HG02798 (cell line): ENCODE measurements around the gene CTRB2.
"Not testable (repeated sequence)": the region's sequence is repeated elsewhere in the genome, so short reads cannot be mapped to it uniquely, and the experiment has no call there.

Source experiments
- ATAC-seq: cut with Tn5 transposase; IDR thresholded peaks from one replicate; pipeline ENCODE4 v1.9.1; 2021; ENCODE audit warnings: mild to moderate bottlenecking; ENCODE audit not compliant: unreplicated experiment, poor library complexity

CTRB2 gene

GRCh38 chr16:75208861-75209505, 2.0 kb upstream of the CTRB2 start:
- ATAC-seq, result no peak

DNA sequence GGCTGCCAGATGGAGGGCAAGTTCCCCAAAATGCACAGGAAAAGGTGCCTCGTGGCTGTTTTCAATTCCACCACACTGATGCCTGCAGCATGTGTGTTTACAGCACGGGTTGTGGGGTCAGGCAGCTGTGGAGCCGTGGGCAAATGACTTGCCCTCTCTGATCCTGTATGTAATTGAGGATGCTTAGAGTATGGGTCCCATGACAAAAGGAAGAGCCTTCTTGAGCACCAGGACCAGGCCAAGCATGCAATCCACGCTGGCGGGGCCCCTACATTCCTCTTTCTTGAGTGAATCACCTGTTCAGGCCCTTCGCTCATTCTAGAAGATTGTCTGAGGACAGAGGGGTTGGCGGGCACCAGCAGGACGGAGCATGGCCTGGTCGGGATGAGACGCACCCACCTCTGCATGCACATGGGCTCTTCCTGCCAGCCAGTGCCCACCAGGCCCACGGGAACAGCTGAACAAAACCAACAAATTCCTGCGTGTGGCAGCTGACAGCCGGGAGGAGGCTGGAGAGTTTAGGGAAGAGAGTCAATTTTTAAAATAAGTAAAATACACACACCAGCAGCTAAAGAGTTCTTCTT, 1.4 kb upstream of the CTRB2 start:
- no peak for ATAC-seq

- no peak for ATAC-seq
These were observed 870 bp upstream of the CTRB2 start for GRCh38 chr16:75207831-75208230.

GRCh38 chr16:75205961-75206748, 806 bp downstream of the CTRB2 start:
- not testable (repeated sequence) for ATAC-seq

DNA sequence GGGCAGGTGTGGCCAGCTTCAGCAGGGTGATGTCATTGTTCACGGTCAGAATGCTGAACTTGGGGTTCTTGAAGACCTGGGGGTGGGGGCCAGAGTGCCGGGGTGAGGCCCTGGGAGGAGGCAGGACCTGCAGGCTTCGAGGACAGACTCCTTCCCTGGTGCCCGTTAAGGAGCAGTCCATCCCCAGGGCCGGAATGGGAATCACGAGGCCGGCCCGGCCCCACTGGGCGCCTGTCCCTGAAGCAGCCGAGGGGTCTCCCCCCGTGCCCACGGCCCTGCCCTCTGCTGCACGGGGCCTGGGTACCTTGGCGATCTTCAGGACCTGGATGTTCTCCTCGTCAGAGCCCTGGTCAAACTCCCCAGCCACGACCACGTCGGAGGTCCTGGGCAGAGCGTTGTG, 1.5 kb downstream of the CTRB2 start:
- ATAC-seq, result not testable (repeated sequence)

DNA sequence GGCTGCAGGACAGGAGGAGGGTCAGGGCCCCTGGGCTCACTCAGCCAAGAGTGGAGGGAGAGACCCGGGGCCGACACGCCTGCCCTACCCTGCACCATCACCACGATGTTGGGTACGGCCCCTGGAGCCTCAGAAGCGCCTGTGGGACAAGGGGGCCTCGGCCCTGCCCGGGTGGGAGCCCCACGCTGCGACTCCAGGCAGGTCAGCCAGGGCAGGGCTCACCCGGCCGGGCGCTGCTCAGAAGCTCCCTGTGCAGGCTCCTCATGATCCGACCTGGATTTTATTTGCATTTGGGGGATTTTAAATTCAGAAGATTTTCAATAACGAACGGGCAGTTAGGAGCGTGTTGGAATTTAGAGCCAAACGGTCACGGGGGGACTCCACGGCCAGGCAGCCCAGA, 2.1 kb downstream of the CTRB2 start:
- ATAC-seq, result not testable (repeated sequence)

DNA sequence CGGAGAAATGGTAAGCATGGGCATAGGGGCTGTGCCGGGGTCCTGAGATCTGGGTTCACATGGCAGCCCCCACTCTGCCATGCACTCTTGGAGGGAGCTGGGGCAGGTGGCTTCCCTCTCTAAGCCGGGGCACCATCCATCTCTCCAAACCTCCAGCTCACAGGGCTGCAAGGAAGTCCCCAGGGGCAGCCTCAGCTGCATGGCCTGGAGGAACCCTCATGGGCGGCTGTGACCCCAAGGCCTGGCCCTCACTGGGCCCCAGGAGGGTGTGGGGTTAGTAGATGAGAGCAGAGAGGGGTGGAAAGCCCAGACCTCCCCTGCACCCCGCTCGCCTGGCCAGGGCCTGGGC, 2.6 kb downstream of the CTRB2 start:
- no peak for ATAC-seq

DNA sequence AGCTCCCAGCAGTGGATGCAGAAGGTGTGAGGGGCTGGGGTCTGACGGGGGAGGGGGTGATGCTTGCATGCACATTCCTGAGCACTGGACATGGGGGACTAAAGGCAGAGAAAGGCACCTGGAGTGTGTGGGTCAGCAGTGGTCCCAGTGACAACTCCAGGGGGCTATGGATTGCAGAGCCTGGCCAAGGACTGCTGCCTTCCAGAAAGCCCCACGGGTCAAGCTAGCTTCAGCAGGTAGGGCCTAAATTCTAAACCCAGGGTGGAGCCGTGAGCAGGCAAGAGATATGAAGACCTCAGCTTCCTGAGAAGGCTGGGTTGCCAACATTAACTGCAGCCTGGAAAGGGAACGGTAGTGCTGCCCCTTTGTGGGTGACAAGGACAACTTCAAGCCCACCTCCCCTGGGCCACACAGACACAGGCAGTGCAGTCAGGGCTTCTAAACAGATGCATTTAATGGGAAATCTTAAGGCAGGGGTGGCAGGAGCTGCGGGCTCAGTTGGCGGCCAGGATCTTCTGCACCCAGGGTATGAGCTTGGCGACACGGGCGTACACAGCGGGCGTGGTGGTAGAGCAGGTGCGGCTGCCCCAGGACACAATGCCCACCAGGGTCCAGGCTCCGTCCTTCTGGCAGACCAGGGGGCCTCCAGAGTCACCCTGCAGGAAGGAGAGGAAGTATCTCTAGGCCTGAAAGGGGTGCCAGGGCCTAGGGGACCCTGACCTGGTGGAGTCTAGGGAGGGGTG, 3.1 kb downstream of the CTRB2 start:
- ATAC-seq, result no peak

DNA sequence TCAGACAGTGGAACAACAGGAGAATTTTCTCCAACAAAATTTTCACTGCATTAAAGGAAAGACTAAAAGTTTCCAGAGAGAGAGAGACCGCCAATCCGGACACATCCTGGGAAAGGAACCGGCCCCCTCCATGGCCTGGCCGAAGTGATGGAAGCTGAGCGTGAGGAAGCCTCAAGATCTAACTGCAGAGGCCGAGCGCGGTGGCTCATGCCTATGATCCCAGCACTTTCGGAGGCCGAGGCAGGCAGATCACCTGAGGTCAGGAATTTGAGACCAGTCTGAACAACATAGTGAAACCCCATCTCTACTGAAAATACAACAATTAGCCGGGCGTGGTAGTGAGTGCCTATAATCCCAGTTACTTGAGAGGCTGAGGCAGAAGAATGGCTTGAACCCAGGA, 3.9 kb downstream of the CTRB2 start:
- ATAC-seq, result no peak

- ATAC-seq, result no peak
These were observed 4.8 kb downstream of the CTRB2 start for GRCh38 chr16:75202069-75202590.

DNA sequence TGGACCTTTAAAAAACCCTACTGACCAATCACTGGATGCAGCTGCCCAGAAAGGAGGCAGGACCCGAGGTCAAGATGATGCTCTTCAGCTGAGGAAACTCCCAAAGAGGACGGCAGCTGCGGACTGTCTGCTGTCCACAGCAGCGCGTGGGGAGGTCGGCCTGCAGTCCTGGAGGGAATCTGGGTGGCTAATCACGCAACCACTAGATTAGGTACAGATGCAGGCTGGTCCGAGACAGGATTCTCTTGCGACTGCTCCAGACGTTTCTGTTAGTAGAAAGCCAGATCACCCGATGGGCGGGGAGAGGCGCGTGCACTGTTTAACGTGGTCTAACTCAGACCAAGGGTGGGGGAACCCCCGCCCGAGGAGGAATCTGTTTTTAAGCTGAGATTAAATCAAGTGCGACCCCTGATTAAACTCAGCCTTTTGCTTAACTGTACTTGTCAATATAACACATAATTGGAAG, 8.8 kb downstream of the CTRB2 start:
- ATAC-seq, result no peak

DNA sequence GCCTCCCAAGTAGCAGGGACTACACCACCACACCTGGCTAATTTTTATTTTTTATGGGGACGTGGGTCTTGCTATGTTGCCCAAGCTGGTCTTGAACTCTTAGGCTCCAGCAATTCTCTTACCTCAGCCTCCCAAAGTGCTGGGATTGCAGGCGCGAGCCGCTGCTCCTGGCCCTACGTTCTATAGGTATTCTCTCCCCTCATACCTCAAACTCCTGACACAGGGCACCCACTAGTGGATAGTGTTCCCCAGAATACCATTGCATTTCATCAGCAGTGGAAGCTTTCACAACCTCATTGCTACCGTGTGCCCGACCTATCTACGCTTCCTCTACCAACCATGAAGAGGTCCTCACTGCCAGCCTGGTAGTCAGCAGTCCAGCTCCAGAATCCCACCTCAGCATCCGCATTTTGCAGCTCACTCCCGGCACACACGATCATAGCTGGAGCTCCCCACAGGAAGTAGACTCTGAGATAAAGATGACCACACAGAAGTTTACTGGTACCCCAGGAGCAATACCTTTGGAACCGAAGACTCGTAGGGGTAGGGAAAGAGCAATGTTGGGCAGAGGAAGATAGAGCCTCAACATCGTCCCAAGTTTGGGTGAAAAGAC, 9.3 kb downstream of the CTRB2 start:
- ATAC-seq, result no peak

DNA sequence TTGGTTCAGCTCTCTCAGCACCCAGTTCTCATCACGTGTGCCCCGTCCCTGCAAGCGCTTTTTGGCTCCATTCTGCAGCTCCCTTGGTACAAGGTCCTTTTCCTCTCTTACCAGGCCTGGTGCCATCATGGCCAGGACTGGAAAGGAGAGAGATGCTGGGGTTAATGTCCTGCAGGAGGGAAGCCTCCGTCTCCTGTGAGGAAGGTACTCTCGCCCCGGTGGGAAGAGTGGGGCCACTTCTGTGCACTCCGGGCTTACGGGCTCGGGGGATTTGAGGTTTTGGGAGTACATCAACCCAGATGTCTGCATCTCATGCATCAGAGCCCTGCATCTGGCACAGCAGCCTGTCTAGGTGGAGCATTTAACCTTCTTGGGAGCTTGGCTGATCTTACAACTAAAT, 10.1 kb downstream of the CTRB2 start:
- no peak for ATAC-seq

GRCh38 chr16:75195811-75196790, 10.9 kb downstream of the CTRB2 start:
- no peak for ATAC-seq

- no peak for ATAC-seq
These were observed 13.1 kb downstream of the CTRB2 start for GRCh38 chr16:75193730-75194444.

DNA sequence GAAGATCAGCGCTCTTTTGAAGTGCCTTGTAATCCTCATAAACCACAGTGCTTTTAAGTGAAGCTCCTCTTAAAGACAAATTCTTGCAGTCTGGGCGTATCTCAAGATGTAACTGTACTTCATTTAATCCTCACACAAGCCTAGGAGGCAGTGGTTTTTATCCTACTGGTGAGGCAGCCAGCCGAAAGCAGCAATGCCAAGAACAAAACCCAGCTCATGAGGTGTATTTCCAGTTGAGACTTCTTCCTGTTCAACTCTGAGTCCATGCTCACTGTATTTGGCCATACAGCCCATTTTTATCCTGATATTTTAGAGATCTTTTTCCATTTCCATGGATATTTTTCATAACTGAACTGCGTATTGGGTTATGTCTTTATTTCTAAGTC, 13.7 kb downstream of the CTRB2 start:
- no peak for ATAC-seq

- ATAC-seq, result no peak
These were observed 14.2 kb downstream of the CTRB2 start for GRCh38 chr16:75192606-75193264.

DNA sequence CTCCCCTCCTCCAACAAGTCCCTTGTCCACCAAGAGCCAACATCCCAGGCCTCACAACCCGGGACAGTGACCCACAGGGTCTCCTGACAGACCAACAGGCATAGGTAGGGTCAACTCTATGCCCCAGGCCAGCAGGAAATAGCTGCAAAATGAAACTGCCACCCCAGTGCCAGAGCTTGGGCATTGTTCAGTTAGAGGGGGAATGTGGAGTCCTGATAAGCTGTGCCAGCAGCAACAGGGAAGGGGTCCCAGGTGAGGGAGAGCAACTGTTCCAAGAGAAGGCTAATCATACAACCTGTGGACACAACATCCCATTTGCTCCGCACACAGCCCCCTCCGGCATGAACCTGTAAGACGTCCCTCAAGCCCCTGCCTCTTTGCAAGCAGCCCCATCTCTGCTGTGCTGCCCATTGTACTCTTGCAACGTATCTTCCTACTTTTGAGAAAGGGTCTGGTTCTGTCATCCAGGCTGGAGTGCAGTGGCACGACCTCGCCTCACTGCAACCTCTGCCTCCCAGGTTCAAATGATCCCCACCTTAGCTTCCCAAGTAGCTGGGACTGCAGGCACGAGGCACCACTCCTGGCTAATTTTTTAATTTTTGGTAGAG, 17.2 kb downstream of the CTRB2 start:
- ATAC-seq, result no peak
